ENCODE measurements around the gene COBL. TPM values are rescaled to one million over a fixed set of nuclear protein-coding genes. Genes with fewer than 3 reads are reported as not detected.
A peak's percentile ranks its signal among the peaks of the same experiment; 100 is the strongest.

The COBL gene
- total RNA-seq, 1 experiment from 2014 or later = 51.4 TPM

DNA sequence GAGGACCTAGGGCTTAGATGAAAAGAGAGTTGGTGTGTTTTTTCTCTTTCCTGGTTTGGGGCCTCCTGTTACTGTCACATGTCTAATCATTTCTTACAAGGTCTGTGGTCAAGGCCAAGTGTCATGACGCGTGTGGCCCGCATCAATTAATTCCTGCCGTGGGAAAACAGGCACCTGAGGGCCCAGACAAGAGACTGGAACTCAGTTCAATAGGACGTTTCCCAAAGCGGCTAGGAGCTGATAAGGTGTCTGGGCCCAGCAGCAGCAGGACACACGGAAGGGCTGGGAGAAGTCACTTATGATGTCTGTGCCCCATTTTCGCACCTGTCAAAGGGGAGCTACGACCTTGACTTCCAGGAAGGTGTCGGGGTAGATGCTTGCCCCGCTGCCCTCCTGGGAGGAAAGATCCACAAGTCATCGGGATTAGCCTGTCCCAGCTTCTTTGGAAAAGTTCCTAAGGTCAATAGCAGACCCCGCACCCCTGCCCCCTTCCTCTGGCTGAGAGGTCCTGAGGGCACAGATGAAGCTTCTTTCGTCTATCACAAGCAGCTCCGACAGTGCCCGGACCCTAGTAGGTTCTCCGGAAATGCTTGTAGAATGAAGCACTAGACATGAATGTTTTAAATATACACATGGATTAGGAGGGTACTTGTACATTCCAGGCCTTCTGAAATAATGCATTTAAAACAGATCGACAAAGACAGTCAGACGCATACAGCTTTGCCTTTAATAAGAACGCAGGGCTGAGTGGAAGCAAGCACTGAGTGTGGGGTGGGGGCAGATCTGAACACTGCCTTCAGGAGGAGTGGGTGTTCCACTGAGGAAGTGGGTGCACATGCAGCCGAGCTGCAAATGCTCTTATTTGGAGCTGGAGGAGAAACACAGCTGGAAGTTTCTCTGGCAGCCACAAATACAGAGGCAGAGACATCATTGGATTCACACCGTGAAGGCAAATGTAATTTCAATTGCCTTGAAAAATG, 296.4 kb downstream of the COBL start:
- intact Hi-C loops (cut with micrococcal nuclease; ENCODE audit: unreplicated experiment) = no loop called here
- H3F3A ChIP-seq (ENCODE audit: insufficient read depth, low read depth) = 0 out of 2 replicates have a peak, but pooled peaks cover 8% of the 10 kb centered on the region
- H2AFZ ChIP-seq = no peak overlapping the region
- no peak for TF ChIP-seq EZH2 (IDR thresholded peaks at IDR 0.05; ENCODE audit: low read depth)
- TF ChIP-seq, protein P1, sequence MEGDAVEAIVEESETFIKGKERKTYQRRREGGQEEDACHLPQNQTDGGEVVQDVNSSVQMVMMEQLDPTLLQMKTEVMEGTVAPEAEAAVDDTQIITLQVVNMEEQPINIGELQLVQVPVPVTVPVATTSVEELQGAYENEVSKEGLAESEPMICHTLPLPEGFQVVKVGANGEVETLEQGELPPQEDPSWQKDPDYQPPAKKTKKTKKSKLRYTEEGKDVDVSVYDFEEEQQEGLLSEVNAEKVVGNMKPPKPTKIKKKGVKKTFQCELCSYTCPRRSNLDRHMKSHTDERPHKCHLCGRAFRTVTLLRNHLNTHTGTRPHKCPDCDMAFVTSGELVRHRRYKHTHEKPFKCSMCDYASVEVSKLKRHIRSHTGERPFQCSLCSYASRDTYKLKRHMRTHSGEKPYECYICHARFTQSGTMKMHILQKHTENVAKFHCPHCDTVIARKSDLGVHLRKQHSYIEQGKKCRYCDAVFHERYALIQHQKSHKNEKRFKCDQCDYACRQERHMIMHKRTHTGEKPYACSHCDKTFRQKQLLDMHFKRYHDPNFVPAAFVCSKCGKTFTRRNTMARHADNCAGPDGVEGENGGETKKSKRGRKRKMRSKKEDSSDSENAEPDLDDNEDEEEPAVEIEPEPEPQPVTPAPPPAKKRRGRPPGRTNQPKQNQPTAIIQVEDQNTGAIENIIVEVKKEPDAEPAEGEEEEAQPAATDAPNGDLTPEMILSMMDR (conservative IDR thresholded peaks at IDR 0.05) = no peak
- DNase-seq = no peak
- H3K4me1 ChIP-seq (replicated peaks; ENCODE audit: insufficient read depth) = 0 out of 2 replicates have a peak, but pooled peaks cover 8% of the 10 kb centered on the region
- no peaks in the 10 kb centered on the region for H3K9me2 ChIP-seq (ENCODE audit: insufficient read depth)
- POLR2A ChIA-PET (ENCODE audit: unreplicated experiment) = no interaction called here
- H3K79me2 ChIP-seq (ENCODE audit: low read depth) = no peaks in the 10 kb centered on the region
- no TSS peak for BruUV-seq (replicated peaks)
- H3K27ac ChIP-seq = no peak overlapping the region
- no peaks in the 10 kb centered on the region for H3K9me3 ChIP-seq (ENCODE audit: insufficient read depth, low read depth)
- no peak overlapping the region for H3K4me2 ChIP-seq
- no peaks in the 10 kb centered on the region for H4K20me1 ChIP-seq (ENCODE audit: insufficient read depth)
- no peaks in the 10 kb centered on the region for H3K27me3 ChIP-seq (ENCODE audit: insufficient read depth, low read depth)
- no peak overlapping the region for H3K4me3 ChIP-seq
- no peaks in the 10 kb centered on the region for H3K36me3 ChIP-seq (ENCODE audit: low read depth)
- CTCF ChIA-PET = no interaction called here

DNA sequence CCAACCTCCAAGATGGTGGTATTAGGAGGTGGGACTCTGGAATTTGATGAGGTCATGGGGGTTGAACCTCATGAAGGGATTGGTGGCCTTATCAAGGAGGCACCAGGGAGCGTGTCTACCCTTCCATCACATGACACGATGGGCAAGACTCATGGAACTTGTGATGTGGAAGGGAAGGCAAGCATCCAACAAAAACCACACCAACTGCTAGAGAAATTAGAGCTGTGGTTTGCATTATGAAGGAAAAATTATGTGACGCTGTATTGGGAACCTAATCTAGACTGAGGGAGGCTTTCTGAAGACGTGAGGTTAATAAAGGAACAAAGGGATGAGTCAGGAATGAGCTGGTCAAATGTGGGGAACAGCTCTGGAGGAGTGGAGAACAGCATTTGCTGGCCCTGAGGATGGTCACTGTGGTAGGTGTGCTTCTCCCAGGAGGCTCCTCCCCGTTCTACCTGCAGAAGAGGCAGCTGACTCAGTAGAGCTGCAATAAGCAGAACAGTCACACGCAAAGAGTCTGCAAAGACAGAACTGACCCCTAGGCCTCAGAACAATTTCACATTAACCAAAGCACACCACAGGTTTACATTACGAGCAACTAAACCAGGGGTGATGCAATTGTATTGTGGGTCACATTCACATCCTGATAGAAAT, 297.3 kb downstream of the COBL start:
- Histone ChIP-seq H3K4me1 (replicated peaks; ENCODE audit: insufficient read depth) (0 out of 2 replicates have a peak, but pooled peaks cover 8% of the 10 kb centered on the region), H3K27ac (no peak overlapping the region), H3K4me3 (no peak overlapping the region), H4K20me1 (ENCODE audit: insufficient read depth) (no peaks in the 10 kb centered on the region), H3K4me2 (no peak overlapping the region), H3K9me2 (ENCODE audit: insufficient read depth) (no peaks in the 10 kb centered on the region), H3K9me3 (ENCODE audit: insufficient read depth, low read depth) (no peaks in the 10 kb centered on the region), H2AFZ (no peak overlapping the region), H3K36me3 (ENCODE audit: low read depth) (no peaks in the 10 kb centered on the region), H3F3A (ENCODE audit: insufficient read depth, low read depth) (0 out of 2 replicates have a peak, but pooled peaks cover 8% of the 10 kb centered on the region), H3K79me2 (ENCODE audit: low read depth) (no peaks in the 10 kb centered on the region), H3K27me3 (ENCODE audit: insufficient read depth, low read depth) (no peaks in the 10 kb centered on the region)
- no peak for TF ChIP-seq EZH2 (IDR thresholded peaks at IDR 0.05; ENCODE audit: low read depth)
- TF ChIP-seq, protein P1 (conservative IDR thresholded peaks at IDR 0.05) = no peak
- CTCF ChIA-PET = no interaction called here
- no TSS peak for BruUV-seq (replicated peaks)
- POLR2A ChIA-PET (ENCODE audit: unreplicated experiment) = no interaction called here
- DNase-seq = peak; percentile 47 to 48
- intact Hi-C loops (cut with micrococcal nuclease; ENCODE audit: unreplicated experiment) = no loop called here

DNA sequence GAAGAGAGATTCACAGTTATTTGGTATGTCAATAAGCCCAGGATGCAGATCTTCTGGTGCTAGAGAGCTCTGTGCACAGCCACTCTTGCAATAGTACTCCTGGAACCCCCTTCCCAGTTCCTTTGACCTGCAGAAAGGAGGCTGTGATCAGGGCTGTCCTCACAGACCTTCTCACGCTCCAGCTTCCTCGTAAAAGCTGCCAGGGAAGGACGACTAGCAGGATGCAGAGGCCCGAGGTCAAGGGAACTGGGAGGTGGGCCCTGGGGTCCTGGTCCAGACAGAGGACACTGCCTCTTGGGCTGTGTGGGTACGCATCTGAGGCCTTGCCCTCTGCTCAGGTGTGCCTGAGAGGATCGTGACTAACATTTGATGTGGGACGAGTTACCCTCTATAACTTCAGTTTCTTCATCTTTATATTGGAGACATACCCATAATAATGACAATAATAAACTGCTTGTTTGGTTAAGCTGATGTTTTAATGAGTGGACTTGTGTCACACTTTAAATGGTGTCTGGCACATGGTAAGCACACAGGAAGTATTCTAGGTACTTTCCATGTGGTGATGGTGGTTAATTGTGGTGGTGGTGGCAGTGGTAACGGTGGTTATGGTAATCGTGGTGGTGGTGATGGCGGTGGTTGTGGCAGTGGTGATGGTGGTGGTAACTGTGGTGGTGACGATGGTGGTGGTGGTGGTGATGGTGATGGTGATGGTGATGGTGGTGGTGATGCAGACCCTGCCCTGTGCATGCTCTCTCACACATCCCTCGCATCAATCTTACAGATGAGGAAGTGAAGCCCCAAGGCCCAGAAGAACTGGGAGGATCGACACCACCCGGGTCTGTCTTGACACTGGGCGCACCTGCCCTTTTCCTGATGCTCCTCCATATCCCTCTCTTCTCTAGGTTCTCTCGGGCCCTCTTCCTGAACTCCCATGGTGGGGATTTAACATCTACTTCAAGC, 298.8 kb downstream of the COBL start:
- Histone ChIP-seq H3K27me3 (ENCODE audit: insufficient read depth, low read depth) (no peaks in the 10 kb centered on the region), H4K20me1 (ENCODE audit: insufficient read depth) (no peaks in the 10 kb centered on the region), H3K36me3 (ENCODE audit: low read depth) (no peaks in the 10 kb centered on the region), H3K4me3 (no peak overlapping the region), H3K4me1 (replicated peaks; ENCODE audit: insufficient read depth) (0 out of 2 replicates have a peak, but pooled peaks cover 8% of the 10 kb centered on the region), H3K27ac (no peak overlapping the region), H3K4me2 (no peak overlapping the region), H2AFZ (no peak overlapping the region), H3K79me2 (ENCODE audit: low read depth) (no peaks in the 10 kb centered on the region), H3F3A (ENCODE audit: insufficient read depth, low read depth) (0 out of 2 replicates have a peak, but pooled peaks cover 8% of the 10 kb centered on the region), H3K9me2 (ENCODE audit: insufficient read depth) (no peaks in the 10 kb centered on the region), H3K9me3 (ENCODE audit: insufficient read depth, low read depth) (no peaks in the 10 kb centered on the region)
- ChIA-PET CTCF (no interaction called here), POLR2A (ENCODE audit: unreplicated experiment) (no interaction called here)
- BruUV-seq (replicated peaks) = no TSS peak
- intact Hi-C loops (cut with micrococcal nuclease; ENCODE audit: unreplicated experiment) = no loop called here
- TF ChIP-seq, protein P1 (conservative IDR thresholded peaks at IDR 0.05) = no peak
- TF ChIP-seq EZH2 (IDR thresholded peaks at IDR 0.05; ENCODE audit: low read depth) = no peak
- DNase-seq = no peak
